GM18951 (cell line): ENCODE results near the gene NR2E1.

Experiments used
- POLR2A ChIP-seq: IDR thresholded peaks from 4 replicates; pipeline ENCODE4 v1.6.1; 2011; ENCODE audit warnings: mild to moderate bottlenecking; ENCODE audit not compliant: insufficient read length, insufficient read depth; ENCODE audit errors: extremely low read depth
- in situ Hi-C: fragments of 300-500 bp; cut with MboI; formaldehyde crosslinking; loops from one replicate; pipeline ENCODE4 v1.12.0; 2022; ENCODE audit warnings: low sequenced_read_pairs, mixed read lengths, inconsistent platforms; ENCODE audit not compliant: unreplicated experiment

NR2E1 gene

GRCh38 chr6:108187519-108187918 lies 21.7 kb downstream of the NR2E1 start:
- TF ChIP-seq POLR2A, result no peak
- in situ Hi-C loops, result no loop called here

- in situ Hi-C loops, result no loop called here
- no peak for TF ChIP-seq POLR2A
These were observed 27.3 kb downstream of the NR2E1 start for GRCh38 chr6:108193131-108193530.

GRCh38 chr6:108193835-108194234 lies 28.0 kb downstream of the NR2E1 start:
- in situ Hi-C loops, result no loop called here
- no peak for TF ChIP-seq POLR2A

- no peak for TF ChIP-seq POLR2A
- in situ Hi-C loops, result no loop called here
These were observed 28.7 kb downstream of the NR2E1 start for GRCh38 chr6:108194503-108194902.

- TF ChIP-seq POLR2A, result no peak
- in situ Hi-C loops, result no loop called here
These were observed 29.4 kb downstream of the NR2E1 start for GRCh38 chr6:108195209-108195608.

GRCh38 chr6:108198761-108199498 lies 33.1 kb downstream of the NR2E1 start:
- TF ChIP-seq POLR2A, result no peak
- in situ Hi-C loops, result no loop called here

- no peak for TF ChIP-seq POLR2A
- in situ Hi-C loops, result no loop called here
These were observed 34.4 kb downstream of the NR2E1 start for GRCh38 chr6:108200186-108200585.

- TF ChIP-seq POLR2A, result no peak
- in situ Hi-C loops, result no loop called here
These were observed 34.8 kb downstream of the NR2E1 start for GRCh38 chr6:108200631-108201030.

GRCh38 chr6:108203189-108204112 lies 37.6 kb downstream of the NR2E1 start:
- in situ Hi-C loops, result no loop called here
- TF ChIP-seq POLR2A, result peak; percentile 11

- no peak for TF ChIP-seq POLR2A
- in situ Hi-C loops, result no loop called here
These were observed 41.2 kb downstream of the NR2E1 start for GRCh38 chr6:108207013-108207412.

- in situ Hi-C loops, result no loop called here
- TF ChIP-seq POLR2A, result no peak
These were observed 43.9 kb downstream of the NR2E1 start for GRCh38 chr6:108209738-108210137.

- in situ Hi-C loops, result no loop called here
- TF ChIP-seq POLR2A, result no peak
These were observed 44.7 kb downstream of the NR2E1 start for GRCh38 chr6:108210556-108210955.

- TF ChIP-seq POLR2A, result no peak
- in situ Hi-C loops, result no loop called here
These were observed 45.8 kb downstream of the NR2E1 start for GRCh38 chr6:108211671-108212070.

- no peak for TF ChIP-seq POLR2A
- in situ Hi-C loops, result no loop called here
These were observed 56.2 kb downstream of the NR2E1 start for GRCh38 chr6:108222064-108222463.
